DND-41 (cell line): ENCODE results near the gene TAF9.
A peak's percentile ranks its signal among the peaks of the same experiment; 100 is the strongest.

Source experiments
- ATAC-seq: fragments of 200-7000 bp; cut with Tn5 transposase; 3 replicates; pipeline ENCODE4 v1.9.1; 2021; ENCODE audit warnings: low read depth; ENCODE audit not compliant: insufficient read depth
- DNase-seq: peaks from one replicate; pipeline ENCODE4 v3.0.0-alpha.2; 2020
- H2AFZ ChIP-seq: 2 replicates; pipeline ENCODE4 v1.6.0; 2012; ENCODE audit warnings: low read depth, low read length
- H3K27ac ChIP-seq: 2 replicates; pipeline ENCODE4 v1.5.1; 2012; ENCODE audit warnings: low read length, inconsistent platforms
- H3K27me3 ChIP-seq: fragments of 200-600 bp; sonication (generic); 2 replicates; pipeline ENCODE4 v1.6.0; 2012; ENCODE audit warnings: low read length, mild to moderate bottlenecking, inconsistent platforms; ENCODE audit not compliant: insufficient read depth, poor library complexity
- H3K36me3 ChIP-seq: 2 replicates; pipeline ENCODE4 v1.5.1; 2012; ENCODE audit warnings: low read length, inconsistent platforms; ENCODE audit not compliant: insufficient read depth
- H3K4me1 ChIP-seq: 2 replicates; pipeline ENCODE4 v1.5.1; 2012; ENCODE audit warnings: mild to moderate bottlenecking, low read length; ENCODE audit not compliant: insufficient read depth
- H3K4me2 ChIP-seq: 2 replicates; pipeline ENCODE4 v1.6.0; 2012; ENCODE audit warnings: mild to moderate bottlenecking, moderate library complexity, low read length, inconsistent platforms; ENCODE audit not compliant: insufficient read depth
- H3K4me3 ChIP-seq, 2 experiments: fragments of 200-600 bp in 1 of 2; shearing (Covaris generic) in 1 of 2; 2 replicates each; pipeline ENCODE4 v1.5.1; 2012 to 2016; ENCODE audit warnings: inconsistent platforms in 2 of 2, low read length in 2 of 2, mild to moderate bottlenecking in 2 of 2, low read depth in 1 of 2, moderate library complexity in 1 of 2
- H3K79me2 ChIP-seq: 2 replicates; pipeline ENCODE4 v1.6.0; 2012; ENCODE audit warnings: low read length, inconsistent platforms; ENCODE audit not compliant: insufficient read depth
- H3K9ac ChIP-seq: 2 replicates; pipeline ENCODE4 v1.6.0; 2012; ENCODE audit warnings: low read depth, mild to moderate bottlenecking, inconsistent platforms, low read length, moderate library complexity
- H3K9me3 ChIP-seq: 2 replicates; pipeline ENCODE4 v1.5.1; 2012; ENCODE audit warnings: low read length, moderate library complexity, mild to moderate bottlenecking, inconsistent platforms; ENCODE audit not compliant: insufficient read depth, severe bottlenecking
- H4K20me1 ChIP-seq: 2 replicates; pipeline ENCODE4 v1.6.0; 2012; ENCODE audit warnings: low read length; ENCODE audit not compliant: insufficient read depth
- EZH2 ChIP-seq: IDR thresholded peaks from 3 replicates; pipeline ENCODE4 v1.6.1; 2012; ENCODE audit warnings: borderline replicate concordance, low read depth, mild to moderate bottlenecking, moderate library complexity, low read length, inconsistent platforms; ENCODE audit not compliant: severe bottlenecking
- TF ChIP-seq, protein P1 (sequence below): IDR thresholded peaks from 2 replicates; pipeline ENCODE4 v1.5.1; 2012; ENCODE audit warnings: borderline replicate concordance, low read length, moderate library complexity, mild to moderate bottlenecking; ENCODE audit not compliant: poor library complexity, severe bottlenecking; ENCODE audit errors: extremely low read depth

TAF9 gene

DNA sequence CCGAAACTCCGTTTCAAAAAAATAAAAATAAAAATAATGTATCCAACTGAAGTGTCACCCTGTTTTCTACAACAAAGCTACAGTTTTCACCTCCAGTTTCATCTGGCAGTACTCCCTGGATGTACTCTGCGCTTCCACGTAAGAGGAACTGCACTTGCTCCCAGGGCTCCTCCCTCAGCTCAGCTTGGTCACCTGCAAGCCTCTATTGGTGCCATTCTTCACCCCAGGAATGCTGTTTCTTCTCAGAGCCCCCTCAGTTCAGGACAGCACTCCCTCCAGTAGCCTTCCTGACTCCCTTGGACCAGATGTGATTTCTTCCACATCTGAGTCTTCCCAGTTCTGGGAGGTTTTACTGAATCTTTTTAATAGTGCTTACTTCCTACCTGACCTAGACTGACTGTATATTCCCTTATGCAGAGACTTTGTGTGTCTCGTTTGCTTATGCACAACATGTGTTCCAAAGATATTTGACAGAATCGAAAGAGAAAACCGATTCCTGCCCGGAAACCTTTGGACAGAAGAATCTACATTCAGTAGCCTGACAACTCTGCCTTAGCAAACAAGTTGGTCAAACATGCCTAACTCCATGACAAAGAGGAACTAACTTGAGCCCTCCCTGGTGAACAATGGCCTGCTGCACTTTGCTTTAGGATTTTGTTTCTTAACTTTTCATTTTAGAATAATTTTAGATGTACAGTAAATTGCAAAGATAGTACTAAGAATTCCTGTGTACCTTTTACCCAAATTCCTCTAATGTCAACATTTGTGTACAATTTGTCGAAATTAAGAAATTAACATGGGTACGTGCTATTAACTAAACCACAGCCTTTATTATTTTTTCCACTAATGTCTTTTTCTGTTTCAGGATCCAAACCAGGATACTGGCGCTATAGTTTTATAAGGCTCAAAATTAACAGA, 37.5 kb downstream of the TAF9 start:
- peak overlapping the region; percentile 44 to 80 for H3K4me3 ChIP-seq
- no peak for DNase-seq
- H2AFZ ChIP-seq, result peak overlapping the region; percentile 100

DNA sequence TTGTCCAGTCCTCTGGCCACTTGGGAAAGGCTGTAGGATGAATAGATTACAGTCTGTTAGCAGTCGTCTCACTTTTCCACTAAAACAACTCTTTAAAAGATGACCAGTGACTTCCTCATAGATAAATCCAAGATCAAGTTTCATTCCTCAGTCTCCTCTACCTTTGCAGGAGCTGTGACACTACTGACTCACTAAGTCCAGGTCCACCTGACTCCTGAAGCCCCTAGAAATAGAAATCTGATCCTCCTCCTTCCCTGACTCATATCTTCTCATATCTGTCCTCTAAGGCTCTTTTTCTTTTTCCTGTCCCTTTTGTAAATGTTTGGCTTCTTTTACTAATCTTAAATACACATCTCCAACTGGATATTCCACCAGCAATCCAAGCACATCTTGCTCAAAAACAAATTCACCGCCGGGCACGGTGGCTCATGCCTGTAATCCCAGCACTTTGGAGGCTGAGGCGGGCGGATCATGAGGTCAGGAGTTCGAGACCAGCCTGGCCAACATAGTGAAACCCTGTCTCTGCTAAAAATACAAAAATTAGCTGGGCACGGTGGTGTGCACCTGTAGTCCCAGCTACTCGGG, 39.3 kb downstream of the TAF9 start:
- Histone ChIP-seq H3K27ac (no peak overlapping the region), H3K4me2 (no peak overlapping the region), H4K20me1 (no peaks in the 10 kb centered on the region), H3K4me3 (no peak overlapping the region), H3K36me3 (no peaks in the 10 kb centered on the region), H3K9me3 (no peaks in the 10 kb centered on the region), H3K79me2 (peaks cover 15% of the 10 kb centered on the region), H3K9ac (no peak overlapping the region), H2AFZ (no peak overlapping the region), H3K27me3 (no peaks in the 10 kb centered on the region), H3K4me1 (peaks cover 19% of the 10 kb centered on the region)
- TF ChIP-seq, protein P1, sequence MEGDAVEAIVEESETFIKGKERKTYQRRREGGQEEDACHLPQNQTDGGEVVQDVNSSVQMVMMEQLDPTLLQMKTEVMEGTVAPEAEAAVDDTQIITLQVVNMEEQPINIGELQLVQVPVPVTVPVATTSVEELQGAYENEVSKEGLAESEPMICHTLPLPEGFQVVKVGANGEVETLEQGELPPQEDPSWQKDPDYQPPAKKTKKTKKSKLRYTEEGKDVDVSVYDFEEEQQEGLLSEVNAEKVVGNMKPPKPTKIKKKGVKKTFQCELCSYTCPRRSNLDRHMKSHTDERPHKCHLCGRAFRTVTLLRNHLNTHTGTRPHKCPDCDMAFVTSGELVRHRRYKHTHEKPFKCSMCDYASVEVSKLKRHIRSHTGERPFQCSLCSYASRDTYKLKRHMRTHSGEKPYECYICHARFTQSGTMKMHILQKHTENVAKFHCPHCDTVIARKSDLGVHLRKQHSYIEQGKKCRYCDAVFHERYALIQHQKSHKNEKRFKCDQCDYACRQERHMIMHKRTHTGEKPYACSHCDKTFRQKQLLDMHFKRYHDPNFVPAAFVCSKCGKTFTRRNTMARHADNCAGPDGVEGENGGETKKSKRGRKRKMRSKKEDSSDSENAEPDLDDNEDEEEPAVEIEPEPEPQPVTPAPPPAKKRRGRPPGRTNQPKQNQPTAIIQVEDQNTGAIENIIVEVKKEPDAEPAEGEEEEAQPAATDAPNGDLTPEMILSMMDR, result no peak
- TF ChIP-seq EZH2, result no peak
- DNase-seq, result no peak
- ATAC-seq, result no peak

More for the DNA sequence above, 37.5 kb downstream of the TAF9 start:
- no peaks in the 10 kb centered on the region for H3K9me3 ChIP-seq
- ATAC-seq, result no peak
- H3K27ac ChIP-seq, result peak overlapping the region; percentile 98
- TF ChIP-seq, protein P1, result no peak
- TF ChIP-seq EZH2, result no peak
- H3K9ac ChIP-seq, result peak overlapping the region; percentile 68
- H3K27me3 ChIP-seq, result no peaks in the 10 kb centered on the region
- H3K4me1 ChIP-seq, result peaks cover 19% of the 10 kb centered on the region
- peak overlapping the region; percentile 87 for H3K4me2 ChIP-seq
- no peaks in the 10 kb centered on the region for H4K20me1 ChIP-seq
- H3K79me2 ChIP-seq, result peaks cover 15% of the 10 kb centered on the region
- no peaks in the 10 kb centered on the region for H3K36me3 ChIP-seq

DNA sequence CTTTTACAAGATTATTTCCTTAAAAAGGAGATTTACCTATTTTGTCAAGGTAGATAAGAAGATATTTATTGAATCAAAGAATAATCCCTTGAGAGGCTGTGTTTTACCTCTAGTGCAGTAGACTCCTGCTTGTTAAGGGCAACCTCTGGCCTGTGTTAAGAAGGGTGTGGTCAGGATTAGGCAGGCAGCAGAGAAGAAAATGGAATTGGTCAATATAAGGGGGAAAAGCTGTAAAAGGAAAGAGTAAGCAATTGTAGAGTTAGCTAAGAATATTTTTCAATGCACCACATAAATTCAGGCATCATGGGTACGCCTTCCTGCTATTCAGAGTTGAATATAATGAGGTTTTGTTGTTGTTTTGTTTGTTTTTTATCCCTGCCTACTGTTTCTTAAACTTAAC, 43.0 kb downstream of the TAF9 start:
- Histone ChIP-seq H3K4me1 (no peaks in the 10 kb centered on the region), H4K20me1 (no peaks in the 10 kb centered on the region), H3K27ac (no peak overlapping the region), H3K4me3 (no peak overlapping the region), H3K4me2 (no peak overlapping the region), H3K36me3 (no peaks in the 10 kb centered on the region), H3K79me2 (no peaks in the 10 kb centered on the region), H2AFZ (no peak overlapping the region), H3K27me3 (no peaks in the 10 kb centered on the region), H3K9ac (no peak overlapping the region), H3K9me3 (no peaks in the 10 kb centered on the region)
- no peak for ATAC-seq
- TF ChIP-seq, protein P1, result no peak
- TF ChIP-seq EZH2, result no peak
- DNase-seq, result no peak
